ENCODE results near the gene LALBA. TPM values are rescaled to one million over a fixed set of nuclear protein-coding genes. Genes with fewer than 3 reads are reported as not detected.
"Not testable (repeated sequence)": the region's sequence is repeated elsewhere in the genome, so short reads cannot be mapped to it uniquely, and the experiment has no call there.

Gene LALBA
- total RNA-seq, 1 donor from 2014 or later, result not detected

- H3K27ac ChIP-seq (replicated peaks), result no peak within 1 kb of the TSS
- no peaks in the 10 kb centered on the region for H3K36me3 ChIP-seq
- peaks cover 7% of the 10 kb centered on the region for H3K27me3 ChIP-seq (ENCODE audit: low read depth)
- TF ChIP-seq CTCF (IDR thresholded peaks at IDR 0.05; ENCODE audit: borderline replicate concordance), result no peak
- no peaks in the 10 kb centered on the region for H3K4me1 ChIP-seq
- H3K9me3 ChIP-seq (replicated peaks), result no peaks in the 10 kb centered on the region
- no peak for DNase-seq
- intact Hi-C loops (cut with micrococcal nuclease), result no loop called here
- no peak within 1 kb of the TSS for H3K4me3 ChIP-seq
These were observed 44.5 kb downstream of the LALBA start, which contains the start of gene OR8S1 for GRCh38 chr12:48525332-48525731. Gene OR8S1, plus strand, starts transcription at chr12:48525632. Its CDS starts 0 bp downstream, at chr12:48525632.

- H3K4me1 ChIP-seq; H3K9me3 ChIP-seq (replicated peaks); H3K27ac ChIP-seq (replicated peaks); H3K36me3 ChIP-seq; H3K4me3 ChIP-seq; H3K27me3 ChIP-seq (ENCODE audit: low read depth); DNase-seq; intact Hi-C loops (cut with micrococcal nuclease): not testable (repeated sequence)
These were observed 49.5 kb downstream of the LALBA start for GRCh38 chr12:48520381-48520780.

Other genes starting within 250 kb of the LALBA start
- gene ZNF641, start 219.1 kb downstream of the LALBA start, total RNA-seq, result 16.0 TPM
- not detected for gene ANP32D, start 97.5 kb downstream of the LALBA start, total RNA-seq
- gene C12orf54, start 87.5 kb downstream of the LALBA start, total RNA-seq, result not detected
- gene OR8S1, start 44.4 kb downstream of the LALBA start, total RNA-seq, result not detected
- gene KANSL2, start 112.2 kb upstream of the LALBA start, total RNA-seq, result 23.1 TPM
- 18.4 TPM for gene CCNT1, start 146.7 kb upstream of the LALBA start, total RNA-seq
- 98.4 TPM for gene ADCY6, start 219.0 kb upstream of the LALBA start, total RNA-seq
- 4.8 TPM for gene CACNB3, start 248.4 kb upstream of the LALBA start, total RNA-seq